Measurements from ENCODE around the gene BMAL2.

The BMAL2 gene

DNA sequence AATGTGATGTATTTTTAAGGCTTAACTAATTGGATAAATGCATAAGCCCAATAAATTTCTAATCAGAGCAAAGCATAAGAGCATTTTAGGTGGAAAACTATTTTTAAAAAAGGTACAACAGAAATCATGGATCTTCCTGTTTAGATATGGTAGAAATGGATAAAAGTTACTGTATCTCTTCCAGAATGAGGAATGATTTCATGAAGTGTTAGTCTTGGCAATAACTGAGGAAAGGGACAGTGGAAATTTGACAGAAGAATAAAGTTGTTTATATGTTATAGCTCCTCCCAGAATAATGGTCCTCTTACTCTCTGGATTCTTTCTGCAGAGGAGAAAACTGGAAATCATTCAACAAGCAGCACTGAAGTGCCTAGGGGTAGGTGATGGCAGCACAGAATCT lies 32.4 kb upstream of the BMAL2 start:
- H3K4me2 ChIP-seq (ENCODE audit: insufficient read depth, low read length, poor library complexity, severe bottlenecking) = no peak overlapping the region
- H2BK120ac ChIP-seq (ENCODE audit: low read depth, low read length) = no peak overlapping the region
- H4K8ac ChIP-seq (ENCODE audit: low read depth, low read length) = no peak overlapping the region
- no peak overlapping the region for H2AFZ ChIP-seq (ENCODE audit: low read length)
- no peak for DNase-seq (ENCODE audit: low spot score)
- H3K4me3 ChIP-seq (ENCODE audit: low read length in 2 of 2) = no peak overlapping the region
- H2BK12ac ChIP-seq (ENCODE audit: low read length) = no peak overlapping the region
- no peak overlapping the region for H2BK5ac ChIP-seq (ENCODE audit: low read length)
- H3K27me3 ChIP-seq (ENCODE audit: control insufficient read depth in 3 of 3, insufficient read depth in 3 of 3, low read depth in 1 of 3, low read length in 3 of 3) = no peaks in the 10 kb centered on the region
- no peak overlapping the region for H2BK15ac ChIP-seq (ENCODE audit: low read length)
- H3K36me3 ChIP-seq (replicated peaks in 1 of 2; ENCODE audit: control insufficient read depth in 2 of 2, insufficient read depth in 2 of 2, low read length in 2 of 2) = peaks cover 0 to 74% of the 10 kb centered on the region in 2 donors
- H3K4me1 ChIP-seq (ENCODE audit: control insufficient read depth in 2 of 2, insufficient read depth in 1 of 2, low read depth in 1 of 2, low read length in 2 of 2) = no peaks in the 10 kb centered on the region
- H3K79me1 ChIP-seq (ENCODE audit: low read depth, low read length) = no peaks in the 10 kb centered on the region
- no peak overlapping the region for H3K27ac ChIP-seq (replicated peaks; ENCODE audit: low read length)
- H3K14ac ChIP-seq (ENCODE audit: low read length) = no peak overlapping the region
- H3K9ac ChIP-seq (ENCODE audit: low read depth, low read length, poor library complexity) = no peak overlapping the region
- H3K4ac ChIP-seq (ENCODE audit: low read length) = no peak overlapping the region
- H3K9me3 ChIP-seq (replicated peaks in 1 of 2; ENCODE audit: control insufficient read depth in 2 of 2, insufficient read depth in 1 of 2, low read depth in 1 of 2, low read length in 2 of 2) = peaks cover 0 to 25% of the 10 kb centered on the region in 2 donors
- no peak overlapping the region for H4K91ac ChIP-seq (ENCODE audit: low read depth, low read length, poor library complexity)
- no peak overlapping the region for H3K23ac ChIP-seq (ENCODE audit: low read depth, low read length, poor library complexity)
- H3K18ac ChIP-seq (ENCODE audit: low read length) = no peak overlapping the region
- H2AK5ac ChIP-seq (ENCODE audit: low read depth, low read length) = no peak overlapping the region

DNA sequence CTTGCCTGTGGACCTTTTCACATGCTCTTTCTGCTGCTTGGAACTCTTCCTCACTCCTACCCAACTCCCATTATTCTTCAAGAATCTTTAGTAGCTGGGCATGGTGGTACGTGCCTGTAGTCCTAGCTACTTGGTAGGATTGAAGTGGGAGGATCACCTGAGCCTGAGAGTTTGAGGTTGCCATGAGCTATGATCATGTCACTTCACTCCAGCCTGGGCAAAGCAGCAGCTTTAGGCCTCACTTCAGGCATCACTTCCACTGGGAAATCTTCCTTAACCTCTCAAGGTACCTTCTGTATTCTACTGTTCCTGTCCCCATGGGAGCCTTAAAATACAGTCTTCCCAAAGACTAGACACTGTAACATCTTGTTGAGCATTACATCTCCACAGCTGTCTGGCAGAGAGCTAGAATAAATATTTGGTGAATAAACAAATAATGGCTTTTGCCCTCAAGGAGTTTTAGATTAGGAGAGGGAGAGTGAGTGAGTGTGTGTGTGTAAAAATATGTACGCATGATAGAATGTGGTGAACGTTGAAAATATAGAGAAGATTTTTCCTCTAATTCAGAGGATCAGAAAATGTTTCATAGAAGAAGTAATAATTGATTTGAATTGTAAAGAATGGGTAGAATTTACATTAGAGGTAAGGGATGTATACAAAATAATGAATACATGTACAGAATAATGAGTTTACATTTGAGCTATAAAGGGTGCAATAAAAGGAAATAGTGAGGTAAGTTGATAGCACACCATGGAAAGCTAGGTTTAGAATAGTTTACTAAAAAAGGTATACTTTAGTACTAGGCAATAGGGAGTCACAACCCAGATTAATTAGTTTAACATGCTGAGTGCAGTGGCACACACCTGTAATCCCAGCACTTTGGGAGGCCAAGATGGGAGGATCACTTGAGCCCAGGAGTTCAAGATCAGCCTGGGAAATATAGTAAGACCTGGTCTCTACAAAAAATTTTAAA lies 29.2 kb upstream of the BMAL2 start:
- Histone ChIP-seq H3K4me3 (ENCODE audit: low read length in 2 of 2) (no peak overlapping the region), H3K36me3 (replicated peaks in 1 of 2; ENCODE audit: control insufficient read depth in 2 of 2, insufficient read depth in 2 of 2, low read length in 2 of 2) (peaks cover 0 to 87% of the 10 kb centered on the region in 2 donors), H3K27ac (replicated peaks; ENCODE audit: low read length) (peak overlapping the region; percentile 20), H3K9ac (ENCODE audit: low read depth, low read length, poor library complexity) (no peak overlapping the region), H3K79me1 (ENCODE audit: low read depth, low read length) (no peaks in the 10 kb centered on the region), H3K4me2 (ENCODE audit: insufficient read depth, low read length, poor library complexity, severe bottlenecking) (no peak overlapping the region), H4K91ac (ENCODE audit: low read depth, low read length, poor library complexity) (no peak overlapping the region), H2BK12ac (ENCODE audit: low read length) (no peak overlapping the region), H4K8ac (ENCODE audit: low read depth, low read length) (no peak overlapping the region), H3K14ac (ENCODE audit: low read length) (no peak overlapping the region), H3K18ac (ENCODE audit: low read length) (no peak overlapping the region), H2AFZ (ENCODE audit: low read length) (no peak overlapping the region), H3K4me1 (ENCODE audit: control insufficient read depth in 2 of 2, insufficient read depth in 1 of 2, low read depth in 1 of 2, low read length in 2 of 2) (no peaks in the 10 kb centered on the region), H3K27me3 (ENCODE audit: control insufficient read depth in 3 of 3, insufficient read depth in 3 of 3, low read depth in 1 of 3, low read length in 3 of 3) (no peaks in the 10 kb centered on the region), H2BK120ac (ENCODE audit: low read depth, low read length) (no peak overlapping the region), H2BK5ac (ENCODE audit: low read length) (no peak overlapping the region), H3K9me3 (replicated peaks in 1 of 2; ENCODE audit: control insufficient read depth in 2 of 2, insufficient read depth in 1 of 2, low read depth in 1 of 2, low read length in 2 of 2) (peaks cover 0 to 22% of the 10 kb centered on the region in 2 donors), H2BK15ac (ENCODE audit: low read length) (no peak overlapping the region), H3K4ac (ENCODE audit: low read length) (no peak overlapping the region), H3K23ac (ENCODE audit: low read depth, low read length, poor library complexity) (no peak overlapping the region), H2AK5ac (ENCODE audit: low read depth, low read length) (no peak overlapping the region)
- no peak for DNase-seq (ENCODE audit: low spot score)
- 100% methylated on average over 2 of the region's 3 CpGs for WGBS, 2 donors (ENCODE audit: extremely low coverage in 2 of 2, insufficient read length in 2 of 2, insufficient replicate concordance in 1 of 2)

DNA sequence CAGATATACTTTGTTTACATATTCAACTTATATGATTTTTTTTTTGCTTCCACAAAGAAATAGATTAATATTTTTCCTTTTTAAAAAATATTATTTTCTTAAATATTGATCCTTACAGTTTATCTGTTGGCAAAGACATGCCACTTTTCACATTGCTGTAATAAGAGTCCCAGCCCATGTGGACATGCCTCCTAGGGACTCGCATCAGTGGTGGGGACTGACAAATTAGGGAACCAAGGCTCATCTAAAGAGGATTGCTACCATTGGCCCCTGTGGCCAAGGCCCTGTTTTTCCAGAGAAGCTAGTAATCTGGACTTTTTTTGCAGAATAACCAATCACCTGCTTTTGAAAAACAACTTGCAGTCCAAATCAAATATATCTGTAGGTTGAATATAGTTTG lies 27.8 kb upstream of the BMAL2 start:
- no peak for DNase-seq (ENCODE audit: low spot score)
- Histone ChIP-seq H3K27me3 (ENCODE audit: control insufficient read depth in 3 of 3, insufficient read depth in 3 of 3, low read depth in 1 of 3, low read length in 3 of 3) (no peaks in the 10 kb centered on the region), H3K23ac (ENCODE audit: low read depth, low read length, poor library complexity) (no peak overlapping the region), H4K91ac (ENCODE audit: low read depth, low read length, poor library complexity) (no peak overlapping the region), H2BK120ac (ENCODE audit: low read depth, low read length) (no peak overlapping the region), H4K8ac (ENCODE audit: low read depth, low read length) (no peak overlapping the region), H3K14ac (ENCODE audit: low read length) (no peak overlapping the region), H2AK5ac (ENCODE audit: low read depth, low read length) (no peak overlapping the region), H3K4ac (ENCODE audit: low read length) (no peak overlapping the region), H2BK12ac (ENCODE audit: low read length) (no peak overlapping the region), H3K36me3 (replicated peaks in 1 of 2; ENCODE audit: control insufficient read depth in 2 of 2, insufficient read depth in 2 of 2, low read length in 2 of 2) (peaks cover 4 to 83% of the 10 kb centered on the region in 2 donors), H3K4me2 (ENCODE audit: insufficient read depth, low read length, poor library complexity, severe bottlenecking) (no peak overlapping the region), H3K4me1 (ENCODE audit: control insufficient read depth in 2 of 2, insufficient read depth in 1 of 2, low read depth in 1 of 2, low read length in 2 of 2) (no peaks in the 10 kb centered on the region), H3K9me3 (replicated peaks in 1 of 2; ENCODE audit: control insufficient read depth in 2 of 2, insufficient read depth in 1 of 2, low read depth in 1 of 2, low read length in 2 of 2) (peaks cover 0 to 8% of the 10 kb centered on the region in 2 donors), H2BK15ac (ENCODE audit: low read length) (no peak overlapping the region), H3K18ac (ENCODE audit: low read length) (no peak overlapping the region), H3K9ac (ENCODE audit: low read depth, low read length, poor library complexity) (no peak overlapping the region), H2AFZ (ENCODE audit: low read length) (no peak overlapping the region), H2BK5ac (ENCODE audit: low read length) (no peak overlapping the region), H3K79me1 (ENCODE audit: low read depth, low read length) (no peaks in the 10 kb centered on the region), H3K27ac (replicated peaks; ENCODE audit: low read length) (no peak overlapping the region), H3K4me3 (ENCODE audit: low read length in 2 of 2) (no peak overlapping the region)
- WGBS, 2 donors (ENCODE audit: extremely low coverage in 2 of 2, insufficient read length in 2 of 2, insufficient replicate concordance in 1 of 2) = no CpG with 5 or more reads among the region's 1 CpG

DNA sequence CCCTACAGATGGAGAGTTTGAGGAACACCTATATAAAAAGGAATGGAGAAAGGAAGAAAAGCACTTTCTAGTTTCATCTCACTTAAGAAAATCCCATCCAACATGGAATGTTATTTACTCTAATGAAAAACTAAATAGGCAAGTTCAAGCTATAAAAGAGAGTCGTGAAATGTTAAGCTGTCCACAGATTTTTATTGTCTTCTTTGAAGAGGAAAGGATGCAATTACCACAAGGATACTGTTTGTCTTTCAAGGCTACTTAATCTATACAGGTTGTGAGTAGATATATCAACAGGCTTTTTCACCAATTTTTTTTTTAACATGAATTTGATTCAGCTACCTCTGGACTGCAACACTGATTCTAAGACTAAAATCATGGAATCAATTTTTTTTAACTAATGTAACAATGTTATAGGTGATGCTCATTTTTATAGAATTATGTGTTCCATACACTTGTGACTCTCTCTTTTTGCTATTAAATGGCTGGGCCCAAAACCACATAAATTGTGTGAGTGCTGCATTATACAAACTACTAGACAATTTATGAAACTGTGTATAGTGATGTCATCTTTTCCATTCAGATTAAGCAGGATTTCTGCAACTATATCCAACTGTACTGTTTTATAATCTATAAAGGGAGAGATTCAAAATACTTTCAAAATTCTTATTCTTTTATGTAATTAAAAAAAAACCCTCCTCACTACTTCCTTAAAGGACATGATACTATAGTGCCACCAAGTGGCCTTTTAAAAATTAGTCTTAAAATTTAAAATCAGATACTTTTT lies 26.8 kb upstream of the BMAL2 start:
- DNase-seq (ENCODE audit: low spot score) = no peak
- no CpG with 5 or more reads among the region's 1 CpG for WGBS, 2 donors (ENCODE audit: extremely low coverage in 2 of 2, insufficient read length in 2 of 2, insufficient replicate concordance in 1 of 2)
- no peaks in the 10 kb centered on the region for H3K27me3 ChIP-seq (ENCODE audit: control insufficient read depth in 3 of 3, insufficient read depth in 3 of 3, low read depth in 1 of 3, low read length in 3 of 3)

More for the DNA sequence above, 26.8 kb upstream of the BMAL2 start:
- Histone ChIP-seq H2BK120ac (ENCODE audit: low read depth, low read length) (no peak overlapping the region), H3K14ac (ENCODE audit: low read length) (no peak overlapping the region), H2BK5ac (ENCODE audit: low read length) (no peak overlapping the region), H3K18ac (ENCODE audit: low read length) (no peak overlapping the region), H3K23ac (ENCODE audit: low read depth, low read length, poor library complexity) (no peak overlapping the region), H3K36me3 (replicated peaks in 1 of 2; ENCODE audit: control insufficient read depth in 2 of 2, insufficient read depth in 2 of 2, low read length in 2 of 2) (peaks cover 4 to 83% of the 10 kb centered on the region in 2 donors), H3K4ac (ENCODE audit: low read length) (no peak overlapping the region), H4K91ac (ENCODE audit: low read depth, low read length, poor library complexity) (no peak overlapping the region), H2BK15ac (ENCODE audit: low read length) (no peak overlapping the region), H3K27ac (replicated peaks; ENCODE audit: low read length) (no peak overlapping the region), H4K8ac (ENCODE audit: low read depth, low read length) (no peak overlapping the region), H2AK5ac (ENCODE audit: low read depth, low read length) (no peak overlapping the region), H3K9me3 (replicated peaks in 1 of 2; ENCODE audit: control insufficient read depth in 2 of 2, insufficient read depth in 1 of 2, low read depth in 1 of 2, low read length in 2 of 2) (no peaks in the 10 kb centered on the region), H3K79me1 (ENCODE audit: low read depth, low read length) (no peaks in the 10 kb centered on the region), H2BK12ac (ENCODE audit: low read length) (no peak overlapping the region), H3K9ac (ENCODE audit: low read depth, low read length, poor library complexity) (no peak overlapping the region), H2AFZ (ENCODE audit: low read length) (no peak overlapping the region), H3K4me1 (ENCODE audit: control insufficient read depth in 2 of 2, insufficient read depth in 1 of 2, low read depth in 1 of 2, low read length in 2 of 2) (no peaks in the 10 kb centered on the region), H3K4me3 (ENCODE audit: low read length in 2 of 2) (no peak overlapping the region), H3K4me2 (ENCODE audit: insufficient read depth, low read length, poor library complexity, severe bottlenecking) (no peak overlapping the region)

Data from neuronal stem cell (in vitro differentiated cells).